DOHH2 (cell line): ENCODE results near the gene SLC22A31.

Experiments
- H3F3A ChIP-seq: fragments of 200-600 bp; sonication (generic), shearing (Covaris generic); 2 replicates; pipeline ENCODE4 v1.6.0; 2016; ENCODE audit warnings: antibody characterized with exemption, mild to moderate bottlenecking; ENCODE audit not compliant: control insufficient read depth, insufficient read depth
- H3K27ac ChIP-seq: fragments of 200-600 bp; sonication (generic); 2 replicates; pipeline ENCODE4 v1.5.1; 2014; ENCODE audit warnings: low read depth, mild to moderate bottlenecking, low read length, moderate library complexity
- H3K27me3 ChIP-seq: fragments of 200-600 bp; sonication (generic); 2 replicates; pipeline ENCODE4 v1.6.1; 2014; ENCODE audit warnings: mild to moderate bottlenecking, low read length, mixed read lengths; ENCODE audit not compliant: control insufficient read depth
- H3K36me3 ChIP-seq: fragments of 200-600 bp; sonication (generic); 2 replicates; pipeline ENCODE4 v1.6.1; 2014; ENCODE audit warnings: mild to moderate bottlenecking, low read length, moderate library complexity, mixed read lengths; ENCODE audit not compliant: control insufficient read depth
- H3K4me1 ChIP-seq: fragments of 200-600 bp; sonication (generic); 2 replicates; pipeline ENCODE4 v1.6.1; 2014; ENCODE audit warnings: mild to moderate bottlenecking, low read length, mixed read lengths; ENCODE audit not compliant: control insufficient read depth
- H3K4me2 ChIP-seq: fragments of 200-600 bp; sonication (generic); 2 replicates; pipeline ENCODE4 v1.6.0; 2014; ENCODE audit warnings: mild to moderate bottlenecking, low read length, moderate library complexity
- H3K4me3 ChIP-seq: fragments of 200-600 bp; sonication (generic); 2 replicates; pipeline ENCODE4 v1.5.1; 2014; ENCODE audit warnings: mild to moderate bottlenecking, low read length, mixed read lengths
- H3K79me2 ChIP-seq: fragments of 200-600 bp; sonication (generic); 2 replicates; pipeline ENCODE4 v1.6.1; 2014; ENCODE audit warnings: mild to moderate bottlenecking, low read length, mixed read lengths; ENCODE audit not compliant: control insufficient read depth
- H3K9me2 ChIP-seq: fragments of 200-600 bp; sonication (generic); replicated peaks from 2 replicates; pipeline ENCODE4 v1.6.1; 2014; ENCODE audit warnings: mild to moderate bottlenecking, low read length, mixed read lengths; ENCODE audit not compliant: control insufficient read depth
- H3K9me3 ChIP-seq: fragments of 200-600 bp; sonication (generic); 2 replicates; pipeline ENCODE4 v1.6.1; 2014; ENCODE audit warnings: antibody characterized with exemption, low read length, mixed read lengths; ENCODE audit not compliant: control insufficient read depth, insufficient read depth
- H4K20me1 ChIP-seq: fragments of 200-600 bp; sonication (generic); 2 replicates; pipeline ENCODE4 v1.6.0; 2014; ENCODE audit warnings: low read depth, mild to moderate bottlenecking, antibody characterized with exemption, low read length, moderate library complexity; ENCODE audit not compliant: control insufficient read depth, insufficient read depth
- CTCF ChIP-seq: fragments of 200-600 bp; sonication (generic); IDR thresholded peaks from one replicate; pipeline ENCODE4 v1.5.1; 2014; ENCODE audit warnings: antibody characterized with exemption, mild to moderate bottlenecking, low read depth, low read length; ENCODE audit not compliant: poor library complexity, severe bottlenecking
- EZH2phosphoT487 ChIP-seq: fragments of 200-600 bp; sonication (generic); IDR thresholded peaks from 2 replicates; pipeline ENCODE4 v1.6.1; 2017; ENCODE audit warnings: borderline replicate concordance, mild to moderate bottlenecking, antibody characterized with exemption, low read length, moderate library complexity, mixed read lengths

SLC22A31 gene

GRCh38 chr16:89150090-89150835 is 50.1 kb downstream of the SLC22A31 start:
- H3K4me3 ChIP-seq, result no peak overlapping the region
- no peaks in the 10 kb centered on the region for H3K9me2 ChIP-seq
- peaks cover 61% of the 10 kb centered on the region for H3K36me3 ChIP-seq
- no peak for TF ChIP-seq EZH2phosphoT487
- no peak for TF ChIP-seq CTCF
- H3K27ac ChIP-seq, result no peak overlapping the region
- H4K20me1 ChIP-seq, result peaks cover 7% of the 10 kb centered on the region; the same call in 1 of the 2 replicates
- no peak overlapping the region for H3K4me2 ChIP-seq
- no peaks in the 10 kb centered on the region for H3K79me2 ChIP-seq
- peaks cover 18% of the 10 kb centered on the region; the same call in 1 of the 2 replicates for H3F3A ChIP-seq
- H3K4me1 ChIP-seq, result peaks cover 34% of the 10 kb centered on the region
- H3K9me3 ChIP-seq, result peaks cover 7% of the 10 kb centered on the region; the same call in 1 of the 2 replicates
- no peaks in the 10 kb centered on the region for H3K27me3 ChIP-seq

GRCh38 chr16:89149386-89149785 is 51.0 kb downstream of the SLC22A31 start:
- peaks cover 69% of the 10 kb centered on the region for H3K36me3 ChIP-seq
- no peak overlapping the region for H3K27ac ChIP-seq
- H3K27me3 ChIP-seq, result no peaks in the 10 kb centered on the region
- H3K79me2 ChIP-seq, result no peaks in the 10 kb centered on the region
- no peak overlapping the region for H3K4me3 ChIP-seq
- H3K9me2 ChIP-seq, result no peaks in the 10 kb centered on the region
- H3K9me3 ChIP-seq, result peaks cover 7% of the 10 kb centered on the region; the same call in 1 of the 2 replicates
- peaks cover 27% of the 10 kb centered on the region for H3K4me1 ChIP-seq
- no peak overlapping the region for H3K4me2 ChIP-seq
- TF ChIP-seq EZH2phosphoT487, result no peak
- no peak for TF ChIP-seq CTCF
- peaks cover 18% of the 10 kb centered on the region; the same call in 1 of the 2 replicates for H3F3A ChIP-seq
- peaks cover 7% of the 10 kb centered on the region; the same call in 1 of the 2 replicates for H4K20me1 ChIP-seq

- H3F3A ChIP-seq, result peaks cover 15% of the 10 kb centered on the region; the same call in 1 of the 2 replicates
- peaks cover 7% of the 10 kb centered on the region; the same call in 1 of the 2 replicates for H3K9me3 ChIP-seq
- H3K27me3 ChIP-seq, result no peaks in the 10 kb centered on the region
- H3K4me1 ChIP-seq, result peaks cover 9% of the 10 kb centered on the region; the same call in 1 of the 2 replicates
- no peak overlapping the region for H3K27ac ChIP-seq
- no peaks in the 10 kb centered on the region for H3K9me2 ChIP-seq
- no peak overlapping the region for H3K4me2 ChIP-seq
- H4K20me1 ChIP-seq, result no peaks in the 10 kb centered on the region
- no peak overlapping the region for H3K4me3 ChIP-seq
- H3K79me2 ChIP-seq, result no peaks in the 10 kb centered on the region
- no peak for TF ChIP-seq EZH2phosphoT487
- peaks cover 91% of the 10 kb centered on the region for H3K36me3 ChIP-seq
Measured at GRCh38 chr16:89147085-89147817, 53.1 kb downstream of the SLC22A31 start.
